ENCODE data around the gene SLC25A31. TPM values are rescaled to one million over a fixed set of nuclear protein-coding genes. Genes with fewer than 3 reads are reported as not detected.

Gene SLC25A31
- polyA plus RNA-seq: not detected

GRCh38 chr4:127730142-127730913 lies at the start of gene SLC25A31:
Gene SLC25A31 (plus strand): TSS chr4:127730400. CDS start chr4:127730546, 146 bp downstream.
- no peak for DNase-seq
- no peak within 1 kb of the TSS for H3K4me3 Mint-ChIP-seq
- H3K27me3 Mint-ChIP-seq (ENCODE audit: low read depth in 3 of 3): no peaks in the 10 kb centered on the region
- H3K4me1 Mint-ChIP-seq: no peaks in the 10 kb centered on the region
- H3K9me3 Mint-ChIP-seq: peaks cover 0 to 3% (median 0%) of the 10 kb centered on the region in 6 donors
- H3K27ac Mint-ChIP-seq: no peak within 1 kb of the TSS
- no peaks in the 10 kb centered on the region for H3K36me3 Mint-ChIP-seq

DNA sequence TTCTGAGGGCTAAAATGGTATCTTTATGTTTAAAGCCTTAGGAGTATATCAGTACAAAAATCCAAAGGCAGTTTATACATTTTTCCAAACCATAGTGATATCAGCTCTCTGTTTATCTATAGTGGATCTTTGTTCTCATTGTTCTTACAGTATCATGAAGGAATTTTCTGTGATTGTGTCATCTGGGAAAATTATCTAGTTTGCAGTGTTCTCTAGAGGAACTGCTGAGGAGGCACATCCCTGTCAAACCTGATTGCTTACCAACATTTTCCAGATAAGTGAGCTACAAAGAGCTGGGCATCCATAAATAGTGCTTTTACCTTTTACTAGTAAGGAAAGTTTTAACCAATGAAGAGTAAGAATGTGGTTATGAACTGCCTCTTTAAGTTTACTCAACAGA lies 44.9 kb upstream of the SLC25A31 start:
- H3K27ac Mint-ChIP-seq: no peak overlapping the region
- H3K27me3 Mint-ChIP-seq (ENCODE audit: low read depth in 3 of 3): peaks cover 0 to 2% (median 0%) of the 10 kb centered on the region in 3 donors
- H3K36me3 Mint-ChIP-seq: no peaks in the 10 kb centered on the region
- no peak overlapping the region for H3K4me3 Mint-ChIP-seq
- no peaks in the 10 kb centered on the region for H3K4me1 Mint-ChIP-seq
- no peak for DNase-seq
- H3K9me3 Mint-ChIP-seq: peaks cover 0 to 5% (median under 1%) of the 10 kb centered on the region in 6 donors

DNA sequence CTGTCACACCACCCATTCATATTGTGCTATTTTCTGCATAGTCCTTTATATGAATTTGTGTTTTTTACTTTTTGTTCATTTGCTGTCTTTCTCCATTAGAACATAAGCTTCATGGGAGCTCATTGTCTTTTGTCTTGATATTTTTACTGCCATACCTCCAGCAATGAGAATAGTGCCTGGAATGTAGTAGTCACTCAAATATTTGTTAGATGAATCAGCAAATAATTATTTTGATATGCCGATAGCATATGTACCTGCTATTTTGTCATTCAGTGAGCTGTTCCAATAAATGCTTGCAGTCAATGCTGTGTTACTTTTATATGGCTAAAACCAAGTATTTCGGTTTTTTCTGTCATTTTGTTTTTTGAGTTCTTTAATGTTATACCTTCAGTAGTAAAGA lies 43.5 kb upstream of the SLC25A31 start:
- Mint-ChIP-seq H3K27me3 (ENCODE audit: low read depth in 3 of 3) (peaks cover 0 to 2% (median 0%) of the 10 kb centered on the region in 3 donors), H3K4me1 (no peaks in the 10 kb centered on the region), H3K4me3 (no peak overlapping the region), H3K36me3 (no peaks in the 10 kb centered on the region), H3K9me3 (peaks cover 0 to 5% (median 1%) of the 10 kb centered on the region in 6 donors), H3K27ac (no peak overlapping the region)
- DNase-seq: no peak

DNA sequence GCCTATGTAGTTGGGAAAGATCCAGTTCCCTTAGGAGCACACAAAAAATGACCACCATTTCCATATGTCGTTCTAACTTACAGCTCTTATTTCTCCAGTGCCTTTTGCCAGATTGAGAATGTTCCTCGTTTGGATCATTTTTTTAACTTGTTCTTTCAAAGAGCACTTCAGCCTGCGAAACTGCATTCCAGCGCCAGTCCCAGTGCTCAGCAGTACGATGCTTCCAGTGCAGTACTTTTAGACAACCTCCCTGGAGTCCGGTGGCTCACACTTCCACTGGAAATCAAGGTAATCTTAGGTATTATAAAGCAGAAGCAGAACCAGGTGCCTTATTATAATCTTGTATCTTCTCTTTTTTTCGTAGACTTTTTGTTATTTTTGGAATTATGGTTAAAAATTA lies 42.6 kb upstream of the SLC25A31 start:
- no peaks in the 10 kb centered on the region for H3K4me1 Mint-ChIP-seq
- no peak overlapping the region for H3K4me3 Mint-ChIP-seq
- DNase-seq: no peak
- no peaks in the 10 kb centered on the region for H3K36me3 Mint-ChIP-seq
- H3K27me3 Mint-ChIP-seq (ENCODE audit: low read depth in 3 of 3): peaks cover 0 to 3% (median 0%) of the 10 kb centered on the region in 3 donors
- no peak overlapping the region for H3K27ac Mint-ChIP-seq
- H3K9me3 Mint-ChIP-seq: peaks cover 0 to 6% (median 2%) of the 10 kb centered on the region in 6 donors

DNA sequence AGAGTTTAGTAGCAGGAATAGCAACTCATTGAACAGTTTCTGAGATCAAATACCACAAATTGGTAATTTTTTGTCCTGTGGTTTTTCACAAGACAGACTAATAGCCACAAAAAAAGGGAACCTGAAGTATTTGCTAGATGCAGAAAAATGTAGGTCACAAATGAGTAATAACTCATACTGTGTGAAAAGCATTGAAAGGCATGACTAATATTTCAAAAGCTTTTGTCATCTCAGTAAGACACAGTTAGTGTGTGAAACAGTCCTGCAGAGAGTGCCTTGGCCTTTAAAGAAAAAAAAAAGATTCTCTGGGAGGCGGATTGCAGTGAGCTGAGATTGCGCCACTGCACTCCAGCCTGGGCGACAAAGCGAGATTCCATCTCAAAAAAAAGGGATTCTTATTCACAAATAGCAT lies 31.4 kb upstream of the SLC25A31 start:
- H3K9me3 Mint-ChIP-seq: peaks cover 0 to 6% (median 4%) of the 10 kb centered on the region in 6 donors
- no peak overlapping the region for H3K27ac Mint-ChIP-seq
- no peak for DNase-seq
- H3K4me1 Mint-ChIP-seq: no peaks in the 10 kb centered on the region
- no peak overlapping the region for H3K4me3 Mint-ChIP-seq
- peaks cover 0 to 2% (median 0%) of the 10 kb centered on the region in 3 donors for H3K27me3 Mint-ChIP-seq (ENCODE audit: low read depth in 3 of 3)
- no peaks in the 10 kb centered on the region for H3K36me3 Mint-ChIP-seq

DNA sequence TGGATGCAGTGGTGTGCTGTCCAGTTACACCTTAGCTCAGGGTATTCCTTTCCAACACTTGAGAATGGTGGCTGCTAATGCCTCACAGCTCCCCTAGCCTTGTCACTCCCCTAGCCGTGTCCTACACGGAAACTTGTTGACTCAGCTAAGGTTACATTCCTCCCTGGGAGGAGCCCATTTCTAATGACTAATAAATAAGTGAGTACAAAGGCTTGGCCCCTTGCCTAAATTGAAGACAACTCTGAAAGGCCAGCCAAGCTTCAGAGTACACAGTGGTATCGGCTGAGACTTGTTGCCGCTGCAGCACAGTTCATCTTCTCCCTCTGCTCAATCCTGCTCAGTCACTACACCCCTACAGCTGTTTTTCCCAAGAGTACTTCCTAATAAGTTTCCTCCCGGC lies 21.2 kb upstream of the SLC25A31 start:
- Mint-ChIP-seq H3K4me1 (no peaks in the 10 kb centered on the region), H3K9me3 (no peaks in the 10 kb centered on the region), H3K4me3 (no peak overlapping the region), H3K36me3 (no peaks in the 10 kb centered on the region), H3K27me3 (ENCODE audit: low read depth in 3 of 3) (peaks cover 0 to 6% (median 0%) of the 10 kb centered on the region in 3 donors), H3K27ac (no peak overlapping the region)
- DNase-seq: no peak

DNA sequence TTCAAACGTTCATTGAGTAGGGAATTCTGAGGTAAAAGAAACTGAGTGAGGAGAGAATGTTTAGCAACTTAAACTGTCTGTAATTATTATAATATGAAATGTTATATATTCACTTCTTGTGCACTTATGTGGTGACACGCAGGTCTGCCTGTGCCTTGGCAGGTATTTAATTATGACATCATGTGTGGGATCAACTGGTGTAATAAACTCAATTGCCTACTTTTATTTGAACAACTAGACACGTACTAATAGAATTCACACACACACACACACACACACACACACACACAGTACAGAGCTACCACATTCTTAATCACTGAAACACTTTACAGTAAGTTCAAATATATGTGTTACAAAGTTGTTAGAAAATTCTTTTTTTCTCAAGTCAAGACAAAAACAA lies 20.7 kb upstream of the SLC25A31 start:
- DNase-seq: no peak
- Mint-ChIP-seq H3K4me3 (no peak overlapping the region), H3K27me3 (ENCODE audit: low read depth in 3 of 3) (peaks cover 0 to 6% (median 1%) of the 10 kb centered on the region in 3 donors), H3K27ac (no peak overlapping the region), H3K36me3 (no peaks in the 10 kb centered on the region), H3K4me1 (no peaks in the 10 kb centered on the region), H3K9me3 (peaks cover 0 to 2% (median 0%) of the 10 kb centered on the region in 6 donors)

- H3K36me3 Mint-ChIP-seq: no peaks in the 10 kb centered on the region
- H3K27ac Mint-ChIP-seq: no peak overlapping the region
- H3K27me3 Mint-ChIP-seq (ENCODE audit: low read depth in 3 of 3): no peaks in the 10 kb centered on the region
- H3K9me3 Mint-ChIP-seq: no peaks in the 10 kb centered on the region
- no peaks in the 10 kb centered on the region for H3K4me1 Mint-ChIP-seq
- no peak for DNase-seq
- H3K4me3 Mint-ChIP-seq: no peak overlapping the region
Observed at GRCh38 chr4:127731406-127731805, 1.2 kb downstream of the SLC25A31 start.

DNA sequence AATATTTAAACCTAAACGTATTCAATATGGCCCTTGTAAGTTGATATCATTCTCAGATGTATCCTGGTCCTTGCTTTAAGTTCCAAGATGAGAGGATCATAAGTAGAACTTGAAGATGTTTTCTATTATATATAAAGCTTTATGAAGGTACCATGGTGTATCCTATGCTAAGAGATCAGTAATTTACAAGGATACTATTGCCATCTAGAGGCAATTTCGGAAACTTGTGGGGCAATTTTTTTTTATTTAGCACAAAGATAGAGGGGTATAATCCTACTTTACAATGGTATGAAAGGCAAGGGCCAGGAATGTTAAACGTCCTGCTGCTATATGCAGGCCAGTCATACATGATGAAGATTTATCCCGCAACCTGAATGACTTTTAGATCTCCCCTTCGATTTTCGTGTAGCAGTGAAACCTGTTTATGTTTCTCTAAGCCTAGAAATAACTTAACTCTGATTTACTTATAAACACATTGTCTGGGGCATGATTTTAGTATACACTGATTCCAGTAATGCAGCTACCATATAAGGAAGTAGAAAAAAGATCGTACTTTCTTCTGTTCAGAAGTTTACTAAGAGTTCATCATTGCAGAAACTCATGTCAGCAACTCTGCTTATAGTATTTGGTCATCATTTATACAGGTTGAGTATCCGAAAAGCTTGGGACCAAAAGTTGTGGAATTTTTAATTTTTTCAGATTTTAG lies 2.6 kb downstream of the SLC25A31 start:
- Mint-ChIP-seq H3K27me3 (ENCODE audit: low read depth in 3 of 3) (peaks cover 0 to 1% (median 0%) of the 10 kb centered on the region in 3 donors), H3K36me3 (no peaks in the 10 kb centered on the region), H3K4me3 (no peak overlapping the region), H3K4me1 (no peaks in the 10 kb centered on the region), H3K27ac (no peak overlapping the region), H3K9me3 (no peaks in the 10 kb centered on the region)
- DNase-seq: no peak

DNA sequence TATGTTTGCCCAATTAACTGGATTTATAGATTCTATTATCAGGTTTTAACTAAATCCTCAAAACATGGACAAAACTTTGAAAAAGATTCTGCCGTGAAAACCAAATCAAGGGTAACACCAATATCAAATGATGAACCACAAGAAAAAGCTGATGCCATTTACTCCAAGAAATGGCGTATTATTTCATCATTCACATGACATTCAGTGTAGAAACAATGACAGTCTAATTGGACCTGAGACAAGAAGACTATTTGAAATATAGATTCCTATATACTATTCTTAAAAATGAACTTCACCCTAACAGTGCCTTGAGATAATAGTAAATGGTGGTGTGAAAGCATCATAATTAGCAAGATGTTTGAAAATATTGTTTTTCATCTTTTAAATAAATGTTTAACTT lies 4.8 kb downstream of the SLC25A31 start:
- no peak overlapping the region for H3K4me3 Mint-ChIP-seq
- no peak for DNase-seq
- H3K9me3 Mint-ChIP-seq: peaks cover 0 to 1% (median 0%) of the 10 kb centered on the region in 6 donors
- no peaks in the 10 kb centered on the region for H3K36me3 Mint-ChIP-seq
- H3K27ac Mint-ChIP-seq: no peak overlapping the region
- H3K4me1 Mint-ChIP-seq: no peaks in the 10 kb centered on the region
- H3K27me3 Mint-ChIP-seq (ENCODE audit: low read depth in 3 of 3): peaks cover 0 to 2% (median 1%) of the 10 kb centered on the region in 3 donors

GRCh38 chr4:127737295-127737694 lies 7.1 kb downstream of the SLC25A31 start:
- no peak for DNase-seq
- no peaks in the 10 kb centered on the region for H3K36me3 Mint-ChIP-seq
- no peak overlapping the region for H3K4me3 Mint-ChIP-seq
- H3K4me1 Mint-ChIP-seq: no peaks in the 10 kb centered on the region
- H3K27me3 Mint-ChIP-seq (ENCODE audit: low read depth in 3 of 3): peaks cover 0 to 5% (median 1%) of the 10 kb centered on the region in 3 donors
- H3K9me3 Mint-ChIP-seq: peaks cover 0 to 13% (median under 1%) of the 10 kb centered on the region in 6 donors
- H3K27ac Mint-ChIP-seq: no peak overlapping the region

DNA sequence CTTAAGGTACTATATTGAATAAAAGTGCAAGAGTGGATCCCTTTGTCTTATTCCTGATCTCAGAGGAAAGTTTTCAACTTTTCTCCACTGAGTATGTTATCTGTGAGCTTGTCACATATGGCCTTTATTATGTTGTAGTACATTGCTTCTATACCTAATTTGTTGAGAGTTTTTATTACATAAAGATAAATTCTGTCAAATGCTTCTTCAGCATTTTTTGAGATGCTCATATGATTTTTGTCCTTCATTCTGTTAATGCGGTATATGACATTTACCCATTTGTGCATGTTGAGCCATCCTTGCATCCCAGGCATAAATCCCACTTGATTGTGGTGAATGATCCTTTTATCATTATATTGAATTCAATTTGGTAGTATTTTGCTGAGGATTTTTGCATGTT lies 11.0 kb downstream of the SLC25A31 start:
- Mint-ChIP-seq H3K27ac (no peak overlapping the region), H3K36me3 (no peaks in the 10 kb centered on the region)

DNA sequence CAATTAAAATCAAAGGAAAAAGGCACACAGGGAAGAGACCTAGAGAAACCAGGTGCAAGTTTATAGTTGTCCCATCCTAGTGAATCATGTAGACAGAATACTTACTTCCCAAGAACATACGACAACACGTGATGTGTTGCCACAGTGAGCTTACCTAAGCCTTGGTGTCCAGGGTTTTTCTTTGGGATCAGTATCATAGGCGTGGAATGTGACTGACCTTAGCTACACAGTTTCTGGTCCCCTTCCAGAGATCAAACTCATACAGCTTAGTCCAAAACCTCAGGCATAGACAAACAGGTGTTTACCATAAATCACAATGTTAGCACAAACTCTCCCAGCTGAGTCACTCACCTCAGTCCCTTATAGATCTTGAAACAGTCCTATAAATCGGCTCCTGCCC lies 17.7 kb downstream of the SLC25A31 start:
- Mint-ChIP-seq H3K4me3 (no peak overlapping the region), H3K4me1 (no peaks in the 10 kb centered on the region), H3K36me3 (no peaks in the 10 kb centered on the region), H3K27me3 (ENCODE audit: low read depth in 3 of 3) (peaks cover 0 to 3% (median 0%) of the 10 kb centered on the region in 3 donors), H3K9me3 (peaks cover 8 to 30% (median 12%) of the 10 kb centered on the region in 6 donors), H3K27ac (no peak overlapping the region)
- DNase-seq: no peak

More for the DNA sequence above, 11.0 kb downstream of the SLC25A31 start:
- Mint-ChIP-seq H3K9me3 (peaks cover 0 to 18% (median 2%) of the 10 kb centered on the region in 6 donors), H3K27me3 (ENCODE audit: low read depth in 3 of 3) (peaks cover 0 to 5% (median 1%) of the 10 kb centered on the region in 3 donors), H3K4me3 (no peak overlapping the region), H3K4me1 (no peaks in the 10 kb centered on the region)
- no peak for DNase-seq

- H3K27ac Mint-ChIP-seq: no peak overlapping the region
- no peaks in the 10 kb centered on the region for H3K4me1 Mint-ChIP-seq
- no peaks in the 10 kb centered on the region for H3K36me3 Mint-ChIP-seq
- peaks cover 8 to 30% (median 12%) of the 10 kb centered on the region in 6 donors for H3K9me3 Mint-ChIP-seq
- H3K4me3 Mint-ChIP-seq: no peak overlapping the region
- H3K27me3 Mint-ChIP-seq (ENCODE audit: low read depth in 3 of 3): peaks cover 0 to 3% (median 2%) of the 10 kb centered on the region in 3 donors
- no peak for DNase-seq
Observed at GRCh38 chr4:127748957-127749356, 18.8 kb downstream of the SLC25A31 start.
